ENCODE results near the gene NPRL2.

NPRL2 gene

DNA sequence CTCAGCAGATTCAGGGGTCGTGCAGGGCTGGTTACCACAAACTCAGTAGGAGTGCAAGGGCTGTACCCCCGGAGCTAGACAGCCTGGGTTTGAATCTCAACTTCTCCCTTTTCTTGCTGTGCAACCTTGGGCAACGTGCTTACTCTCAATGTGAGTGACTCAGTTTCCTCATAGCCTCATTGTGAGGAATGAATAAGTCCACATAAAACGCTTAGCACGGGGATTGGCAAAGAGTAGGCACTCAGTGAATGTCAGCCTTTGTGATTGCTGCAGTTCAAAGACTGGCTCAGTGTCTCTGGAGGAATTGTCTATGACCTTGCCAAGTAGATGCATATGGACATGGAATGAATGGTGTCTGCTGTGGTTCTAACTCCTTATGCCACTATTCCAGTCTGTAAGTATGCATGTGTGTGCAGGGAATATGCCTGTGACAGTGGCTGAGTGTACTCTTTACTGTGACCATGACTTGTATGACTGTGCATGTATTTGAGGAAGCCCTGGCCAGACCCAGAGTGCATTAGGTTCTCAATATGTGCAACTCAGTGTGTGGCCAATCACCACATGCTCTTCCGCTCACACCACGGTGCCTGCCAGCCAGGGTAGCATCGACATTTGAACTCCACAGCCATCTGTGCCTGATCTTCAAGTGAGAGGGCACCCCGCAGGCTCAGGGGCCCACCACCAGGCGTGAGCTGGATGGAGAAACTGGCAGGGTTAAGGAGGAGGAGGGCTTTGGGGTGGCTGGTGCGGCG, 50.5 kb downstream of the NPRL2 start:
- H3K4me3 ChIP-seq (ENCODE audit: low read depth, low read length), result peak overlapping the region; percentile 55
- DNase-seq (ENCODE audit: low read depth), result no peak

DNA sequence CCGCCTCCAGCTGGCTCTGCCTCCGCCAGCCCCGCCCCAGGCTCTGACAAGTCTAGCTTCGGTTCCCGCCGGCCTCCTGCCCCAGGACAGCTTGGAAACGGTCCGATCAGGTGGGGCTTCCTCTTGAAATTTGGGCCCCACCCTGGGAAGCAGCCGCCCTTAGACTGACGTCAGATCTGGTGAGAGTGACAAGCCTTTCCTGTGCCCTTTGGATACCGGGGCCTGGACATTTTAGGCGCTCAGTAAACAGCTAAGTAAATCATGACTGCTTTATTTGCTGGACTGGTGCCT, 51.0 kb downstream of the NPRL2 start:
- no peak for DNase-seq (ENCODE audit: low read depth)
- TF ChIP-seq, protein P1, sequence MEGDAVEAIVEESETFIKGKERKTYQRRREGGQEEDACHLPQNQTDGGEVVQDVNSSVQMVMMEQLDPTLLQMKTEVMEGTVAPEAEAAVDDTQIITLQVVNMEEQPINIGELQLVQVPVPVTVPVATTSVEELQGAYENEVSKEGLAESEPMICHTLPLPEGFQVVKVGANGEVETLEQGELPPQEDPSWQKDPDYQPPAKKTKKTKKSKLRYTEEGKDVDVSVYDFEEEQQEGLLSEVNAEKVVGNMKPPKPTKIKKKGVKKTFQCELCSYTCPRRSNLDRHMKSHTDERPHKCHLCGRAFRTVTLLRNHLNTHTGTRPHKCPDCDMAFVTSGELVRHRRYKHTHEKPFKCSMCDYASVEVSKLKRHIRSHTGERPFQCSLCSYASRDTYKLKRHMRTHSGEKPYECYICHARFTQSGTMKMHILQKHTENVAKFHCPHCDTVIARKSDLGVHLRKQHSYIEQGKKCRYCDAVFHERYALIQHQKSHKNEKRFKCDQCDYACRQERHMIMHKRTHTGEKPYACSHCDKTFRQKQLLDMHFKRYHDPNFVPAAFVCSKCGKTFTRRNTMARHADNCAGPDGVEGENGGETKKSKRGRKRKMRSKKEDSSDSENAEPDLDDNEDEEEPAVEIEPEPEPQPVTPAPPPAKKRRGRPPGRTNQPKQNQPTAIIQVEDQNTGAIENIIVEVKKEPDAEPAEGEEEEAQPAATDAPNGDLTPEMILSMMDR (IDR thresholded peaks at IDR 0.05; ENCODE audit: control insufficient read depth, extremely low read depth, insufficient read depth), result no peak
- peak overlapping the region; percentile 55 for H3K4me3 ChIP-seq (ENCODE audit: low read depth, low read length)

More for the DNA sequence above, 50.5 kb downstream of the NPRL2 start:
- TF ChIP-seq, protein P1 (IDR thresholded peaks at IDR 0.05; ENCODE audit: control insufficient read depth, extremely low read depth, insufficient read depth), result no peak

DNA sequence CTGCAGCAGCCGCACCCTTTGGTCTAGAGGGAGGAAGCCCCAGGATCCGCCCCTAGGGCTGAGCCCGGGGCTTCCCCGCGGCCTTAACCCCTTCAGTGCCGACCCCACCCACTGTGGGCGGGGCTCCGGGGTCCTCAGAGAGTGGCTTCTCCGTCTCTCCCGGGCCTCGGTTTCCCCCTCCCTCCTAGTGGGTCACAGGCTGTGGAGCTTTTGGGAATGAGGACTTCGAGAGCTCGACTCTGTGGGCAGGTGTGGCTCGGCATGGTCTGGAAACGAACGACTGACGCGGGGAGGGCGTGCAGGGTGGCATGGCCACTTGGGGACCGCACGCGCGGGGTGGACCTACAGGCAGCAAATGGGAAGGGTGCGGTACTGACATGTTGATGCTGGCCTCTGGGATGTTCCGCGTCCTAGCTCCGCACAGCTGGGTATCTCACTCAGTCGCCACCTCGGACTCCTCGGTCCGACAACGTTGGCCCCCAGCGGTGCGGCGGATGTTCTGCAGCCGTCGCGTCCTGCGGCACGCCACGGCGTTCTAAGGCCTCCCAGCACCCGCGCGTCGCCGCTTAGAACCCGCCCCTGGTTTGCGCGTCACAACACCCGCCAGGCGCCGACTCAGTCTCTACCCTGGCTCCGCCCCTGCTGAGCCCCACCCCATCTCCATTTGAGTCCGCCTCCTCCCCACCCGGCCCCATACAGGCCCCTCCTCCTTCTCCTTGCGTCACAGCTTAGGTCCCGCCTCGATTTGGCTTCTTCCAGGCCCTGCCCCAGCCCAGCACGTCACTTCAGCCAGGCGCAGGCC, 51.5 kb downstream of the NPRL2 start, which contains the start of the genes HYAL3 and NAA80:
TSS of gene HYAL3 (minus strand) at position 570 of the 802 bp plus-strand sequence. CDS start 3,803 bp downstream, outside the sequence.
TSS of gene NAA80 (minus strand) at position 570 of the 802 bp plus-strand sequence. CDS start 1,942 bp downstream, outside the sequence.
- peak; percentile 98 for DNase-seq (ENCODE audit: low read depth)
- TF ChIP-seq, protein P1 (IDR thresholded peaks at IDR 0.05; ENCODE audit: control insufficient read depth, extremely low read depth, insufficient read depth), result peak; percentile 45
- peak within 1 kb of the TSS; percentile 93 for H3K4me3 ChIP-seq (ENCODE audit: low read depth, low read length)

DNA sequence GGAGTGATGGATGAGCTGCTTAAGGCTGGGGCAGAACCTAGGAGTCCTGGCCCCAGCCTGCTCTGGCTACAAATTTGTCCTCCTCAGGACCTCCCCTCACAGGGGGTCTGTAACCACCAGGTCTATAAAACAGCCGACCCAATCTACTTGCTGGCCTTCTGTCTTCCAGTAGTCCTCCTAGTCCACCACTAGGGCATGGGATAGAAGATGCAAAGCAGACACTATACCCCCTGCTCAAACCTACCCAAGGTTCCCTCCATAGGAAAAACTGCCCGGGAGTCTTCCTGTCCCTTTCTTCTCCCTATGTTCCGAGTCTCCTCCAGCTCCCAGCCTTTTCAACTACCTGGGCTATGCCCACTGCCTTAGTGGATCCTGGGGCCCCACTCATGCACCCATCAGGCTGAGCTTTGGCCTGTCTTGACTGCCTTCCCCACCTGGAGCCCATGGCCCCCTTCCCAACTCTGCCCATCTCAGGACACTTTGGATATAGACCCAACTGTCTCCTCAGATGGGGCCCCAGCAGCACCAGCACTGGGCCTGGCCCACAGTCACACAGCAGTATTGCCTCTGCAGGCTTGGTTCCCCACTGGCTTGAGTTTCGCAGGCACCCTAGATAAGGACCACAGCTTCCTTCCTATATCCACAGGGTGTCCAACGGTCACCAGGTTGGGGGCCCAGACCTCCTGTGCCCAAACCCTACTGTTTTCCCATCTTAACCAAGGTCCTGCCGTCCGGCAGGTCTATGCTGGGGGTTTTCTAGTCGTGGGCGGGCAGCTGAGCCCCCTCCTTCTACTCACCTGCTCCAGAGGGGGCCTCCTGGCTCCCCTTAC, 52.5 kb downstream of the NPRL2 start:
- H3K4me3 ChIP-seq (ENCODE audit: low read depth, low read length), result peak overlapping the region; percentile 93
- TF ChIP-seq, protein P1 (IDR thresholded peaks at IDR 0.05; ENCODE audit: control insufficient read depth, extremely low read depth, insufficient read depth), result no peak
- no peak for DNase-seq (ENCODE audit: low read depth)

DNA sequence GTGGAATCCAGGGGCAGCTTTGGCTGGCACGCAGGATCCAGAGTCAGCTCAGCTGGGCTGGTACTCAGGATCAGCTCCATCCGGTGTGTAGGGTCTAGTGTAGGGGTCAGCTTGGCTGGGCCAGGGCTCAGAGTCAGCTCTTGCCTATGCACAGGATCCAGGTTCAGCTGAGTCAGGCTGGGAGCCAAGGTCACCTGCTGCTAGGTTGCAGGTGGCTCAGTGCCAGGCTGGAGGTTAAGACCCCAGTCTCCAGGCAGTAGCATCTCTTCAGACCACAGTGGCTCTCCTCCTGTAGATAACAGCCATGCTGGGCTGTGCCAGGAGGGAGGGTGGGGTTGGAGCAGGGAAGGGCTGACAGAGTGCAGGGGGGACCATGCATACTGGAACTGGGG, 53.2 kb downstream of the NPRL2 start:
- DNase-seq (ENCODE audit: low read depth), result no peak
- H3K4me3 ChIP-seq (ENCODE audit: low read depth, low read length), result no peak overlapping the region
- TF ChIP-seq, protein P1 (IDR thresholded peaks at IDR 0.05; ENCODE audit: control insufficient read depth, extremely low read depth, insufficient read depth), result no peak
